ENCODE results near the gene RUFY1.

DNA sequence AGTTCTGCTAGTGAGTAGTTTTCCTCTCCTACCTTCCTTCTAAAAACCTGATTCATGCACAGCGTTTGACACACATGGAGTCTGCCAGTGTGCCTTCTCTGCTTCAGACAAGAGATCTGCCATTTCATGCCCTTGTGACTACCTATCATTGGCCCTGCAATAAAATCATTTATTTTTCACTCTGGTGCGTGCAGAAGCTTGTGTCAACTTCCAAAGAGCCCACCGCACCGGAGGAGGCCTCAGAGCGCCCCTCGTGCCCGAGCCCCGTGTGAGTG, 59.4 kb downstream of the RUFY1 start:
- TF ChIP-seq NFIC (IDR thresholded peaks at IDR 0.05; ENCODE audit: low read depth, low read length) (no peak), ZNF384 (IDR thresholded peaks at IDR 0.05; ENCODE audit: borderline replicate concordance, low read depth, low read length) (no peak), HDAC2 (IDR thresholded peaks at IDR 0.05) (no peak), POLR2A (IDR thresholded peaks at IDR 0.05; ENCODE audit: low read depth, low read length) (no peak), SP1 (IDR thresholded peaks at IDR 0.05; ENCODE audit: low read depth, low read length) (no peak)
- TF ChIP-seq, protein P1, sequence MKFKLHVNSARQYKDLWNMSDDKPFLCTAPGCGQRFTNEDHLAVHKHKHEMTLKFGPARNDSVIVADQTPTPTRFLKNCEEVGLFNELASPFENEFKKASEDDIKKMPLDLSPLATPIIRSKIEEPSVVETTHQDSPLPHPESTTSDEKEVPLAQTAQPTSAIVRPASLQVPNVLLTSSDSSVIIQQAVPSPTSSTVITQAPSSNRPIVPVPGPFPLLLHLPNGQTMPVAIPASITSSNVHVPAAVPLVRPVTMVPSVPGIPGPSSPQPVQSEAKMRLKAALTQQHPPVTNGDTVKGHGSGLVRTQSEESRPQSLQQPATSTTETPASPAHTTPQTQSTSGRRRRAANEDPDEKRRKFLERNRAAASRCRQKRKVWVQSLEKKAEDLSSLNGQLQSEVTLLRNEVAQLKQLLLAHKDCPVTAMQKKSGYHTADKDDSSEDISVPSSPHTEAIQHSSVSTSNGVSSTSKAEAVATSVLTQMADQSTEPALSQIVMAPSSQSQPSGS (IDR thresholded peaks at IDR 0.05; ENCODE audit: low read length) = no peak

Data from GM12878 (cell line).